KOPT-K1 (cell line): ENCODE results near the gene CD55.

ENCODE experiments used
- H3K27ac ChIP-seq: fragments of 200-600 bp; sonication (generic); 2 replicates; pipeline ENCODE4 v1.5.1; 2016; ENCODE audit warnings: antibody characterized with exemption, mild to moderate bottlenecking, low read depth, low read length; ENCODE audit not compliant: poor library complexity, severe bottlenecking
- H3K36me3 ChIP-seq: fragments of 200-600 bp; sonication (generic); 2 replicates; pipeline ENCODE4 v1.5.1; 2017; ENCODE audit warnings: antibody characterized with exemption, mild to moderate bottlenecking, low read length, moderate library complexity; ENCODE audit not compliant: insufficient read depth
- H3K9me3 ChIP-seq: fragments of 200-600 bp; sonication (generic); 2 replicates; pipeline ENCODE4 v1.5.1; 2017; ENCODE audit warnings: antibody characterized with exemption, low read length, mild to moderate bottlenecking; ENCODE audit not compliant: insufficient read depth, poor library complexity, severe bottlenecking

The CD55 gene

GRCh38 chr1:207355513-207356295, 34.2 kb downstream of the CD55 start:
- H3K27ac ChIP-seq = no peak overlapping the region
- no peaks in the 10 kb centered on the region for H3K36me3 ChIP-seq
- peaks cover 3% of the 10 kb centered on the region for H3K9me3 ChIP-seq

- Histone ChIP-seq H3K36me3 (no peaks in the 10 kb centered on the region), H3K27ac (no peak overlapping the region), H3K9me3 (no peaks in the 10 kb centered on the region)
These were observed 39.6 kb downstream of the CD55 start for GRCh38 chr1:207361029-207361428.

DNA sequence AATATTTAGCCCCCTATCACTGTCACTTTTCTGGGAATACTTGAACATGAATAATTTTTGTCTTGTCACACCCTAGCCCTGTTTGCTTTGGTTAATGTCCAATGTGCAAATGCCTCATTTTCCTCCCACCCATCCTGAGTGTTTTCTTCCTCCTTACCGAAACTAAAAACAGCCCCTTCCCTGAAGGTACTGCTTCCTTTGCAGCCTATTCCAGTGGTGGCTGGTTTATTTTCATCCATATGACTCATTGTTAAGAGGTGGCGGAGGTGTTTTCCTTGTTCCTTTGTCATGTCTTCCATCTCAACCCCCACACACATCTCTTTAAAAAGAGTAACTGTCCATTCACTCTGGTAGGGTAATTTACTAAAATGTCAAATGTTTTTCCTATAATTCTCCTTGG, 40.4 kb downstream of the CD55 start:
- no peaks in the 10 kb centered on the region for H3K36me3 ChIP-seq
- H3K9me3 ChIP-seq = no peaks in the 10 kb centered on the region
- H3K27ac ChIP-seq = no peak overlapping the region

DNA sequence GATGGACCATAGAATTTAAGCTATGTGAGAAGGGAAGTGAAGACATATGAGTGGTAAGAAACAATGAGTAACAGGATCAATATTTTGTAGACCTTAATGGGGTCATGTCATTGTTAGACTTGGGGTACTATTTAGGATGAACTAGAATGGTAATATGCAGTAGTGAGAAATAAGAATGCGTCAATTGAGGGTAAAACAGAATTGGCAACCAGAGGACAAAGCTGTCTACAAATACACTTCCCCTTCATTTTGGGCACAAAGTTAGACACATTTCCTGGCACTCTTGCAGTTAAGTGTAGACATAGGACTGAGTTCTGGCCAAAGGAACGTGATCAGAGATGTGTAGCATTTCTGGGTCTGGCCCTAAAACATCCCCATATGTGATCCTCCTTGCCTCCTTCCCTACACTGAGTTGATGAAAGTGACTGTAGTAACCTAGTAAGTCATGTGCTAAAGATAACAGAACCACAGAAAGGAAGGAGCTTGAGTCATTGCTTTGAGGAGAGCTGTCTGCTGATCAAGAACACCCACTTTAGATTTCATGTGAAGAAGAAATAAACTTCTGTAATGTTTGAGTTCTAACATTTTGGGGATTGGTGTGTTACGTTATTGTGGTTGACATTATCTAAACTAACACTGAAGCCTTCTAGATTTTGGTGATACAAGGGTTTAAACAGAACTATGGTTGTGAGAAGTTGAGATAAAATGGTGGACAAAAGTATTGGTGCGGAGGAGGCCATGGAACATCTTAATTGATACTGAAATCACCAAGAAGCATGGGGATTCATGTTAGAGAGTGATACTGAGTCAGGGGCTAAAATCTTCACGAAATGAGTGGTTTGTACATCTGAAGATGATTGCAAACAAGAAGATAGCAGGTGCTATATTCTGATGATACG, 41.7 kb downstream of the CD55 start:
- Histone ChIP-seq H3K36me3 (no peaks in the 10 kb centered on the region), H3K9me3 (no peaks in the 10 kb centered on the region), H3K27ac (no peak overlapping the region)

DNA sequence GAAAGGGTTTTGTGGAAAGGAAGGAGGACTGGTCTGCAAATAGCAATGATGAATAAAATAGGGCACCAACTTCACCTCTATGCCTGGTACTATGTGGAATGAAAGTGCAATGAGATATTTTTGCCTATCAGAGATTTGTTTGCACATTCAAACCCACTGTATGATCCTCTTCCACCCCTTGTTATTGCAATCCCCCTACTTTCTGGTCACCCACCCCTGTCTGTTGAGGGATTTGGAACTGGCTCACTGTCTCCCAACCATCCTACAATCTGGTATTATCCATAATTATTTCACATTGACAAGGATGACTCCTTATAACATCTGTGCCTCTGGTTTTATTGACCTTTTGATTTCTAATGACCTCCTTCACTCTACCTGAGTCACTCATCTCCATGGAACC, 42.4 kb downstream of the CD55 start:
- no peak overlapping the region for H3K27ac ChIP-seq

DNA sequence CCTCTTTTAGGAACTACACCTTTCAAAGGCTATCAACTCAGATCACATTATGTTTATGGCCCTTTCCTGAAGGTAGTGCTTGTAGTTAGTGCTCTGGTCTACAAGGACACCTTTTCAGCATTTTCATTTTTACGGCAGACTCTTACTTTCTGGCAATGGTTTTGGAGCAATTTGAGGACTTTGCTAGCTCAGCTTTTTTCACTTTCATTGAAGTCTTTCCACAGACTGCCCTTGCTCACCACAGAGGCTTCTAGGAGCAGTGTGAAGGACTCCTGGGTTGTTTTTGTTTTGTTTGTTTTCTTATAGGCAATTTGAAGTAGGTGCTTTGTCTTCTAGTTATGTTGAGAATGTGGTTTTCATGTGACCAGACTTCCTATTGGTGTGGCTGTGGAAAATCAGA, 43.1 kb downstream of the CD55 start:
- Histone ChIP-seq H3K9me3 (peaks cover 4% of the 10 kb centered on the region), H3K27ac (no peak overlapping the region), H3K36me3 (no peaks in the 10 kb centered on the region)

More for the DNA sequence above, 42.4 kb downstream of the CD55 start:
- Histone ChIP-seq H3K36me3 (no peaks in the 10 kb centered on the region), H3K9me3 (no peaks in the 10 kb centered on the region)

DNA sequence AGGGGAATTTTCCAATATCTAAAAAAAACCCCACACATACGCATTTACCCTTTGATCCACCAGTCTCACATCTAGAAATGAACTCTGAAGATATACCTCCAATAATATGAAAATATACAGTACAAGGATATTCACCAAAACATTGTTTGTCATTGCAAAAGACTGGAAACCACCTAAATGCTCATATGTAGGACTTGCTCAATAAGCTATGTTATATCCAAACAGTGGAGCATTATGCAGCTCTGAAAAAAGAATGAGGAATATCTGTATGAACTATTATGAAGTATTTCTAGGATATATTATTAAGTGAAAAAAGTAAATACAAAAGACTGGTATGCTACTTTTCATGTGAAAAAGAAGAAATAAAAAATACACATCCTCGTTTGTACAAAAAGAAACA, 43.6 kb downstream of the CD55 start:
- Histone ChIP-seq H3K9me3 (peaks cover 4% of the 10 kb centered on the region), H3K27ac (no peak overlapping the region), H3K36me3 (no peaks in the 10 kb centered on the region)

- Histone ChIP-seq H3K27ac (no peak overlapping the region), H3K36me3 (no peaks in the 10 kb centered on the region), H3K9me3 (peaks cover 4% of the 10 kb centered on the region)
These were observed 44.5 kb downstream of the CD55 start for GRCh38 chr1:207366022-207366421.

DNA sequence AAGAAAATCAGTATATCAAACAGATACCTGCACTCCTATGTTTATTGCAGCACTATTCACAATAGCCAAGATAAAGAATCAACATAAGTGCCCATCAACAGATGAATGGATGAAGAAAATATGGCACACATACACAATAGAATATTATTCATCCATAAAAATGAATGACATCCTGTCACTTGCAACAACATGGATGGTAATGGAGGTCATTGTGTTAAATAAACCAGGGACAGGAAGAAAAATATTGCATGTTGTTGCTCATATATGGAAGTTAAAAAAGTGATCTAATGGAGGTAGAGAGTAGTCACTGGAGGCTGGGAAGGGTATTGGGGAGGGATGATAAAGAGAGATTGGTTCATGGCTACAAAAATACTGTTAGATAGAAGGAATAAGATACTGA, 67.2 kb downstream of the CD55 start:
- no peak overlapping the region for H3K27ac ChIP-seq
- H3K36me3 ChIP-seq = no peaks in the 10 kb centered on the region
- no peaks in the 10 kb centered on the region for H3K9me3 ChIP-seq

DNA sequence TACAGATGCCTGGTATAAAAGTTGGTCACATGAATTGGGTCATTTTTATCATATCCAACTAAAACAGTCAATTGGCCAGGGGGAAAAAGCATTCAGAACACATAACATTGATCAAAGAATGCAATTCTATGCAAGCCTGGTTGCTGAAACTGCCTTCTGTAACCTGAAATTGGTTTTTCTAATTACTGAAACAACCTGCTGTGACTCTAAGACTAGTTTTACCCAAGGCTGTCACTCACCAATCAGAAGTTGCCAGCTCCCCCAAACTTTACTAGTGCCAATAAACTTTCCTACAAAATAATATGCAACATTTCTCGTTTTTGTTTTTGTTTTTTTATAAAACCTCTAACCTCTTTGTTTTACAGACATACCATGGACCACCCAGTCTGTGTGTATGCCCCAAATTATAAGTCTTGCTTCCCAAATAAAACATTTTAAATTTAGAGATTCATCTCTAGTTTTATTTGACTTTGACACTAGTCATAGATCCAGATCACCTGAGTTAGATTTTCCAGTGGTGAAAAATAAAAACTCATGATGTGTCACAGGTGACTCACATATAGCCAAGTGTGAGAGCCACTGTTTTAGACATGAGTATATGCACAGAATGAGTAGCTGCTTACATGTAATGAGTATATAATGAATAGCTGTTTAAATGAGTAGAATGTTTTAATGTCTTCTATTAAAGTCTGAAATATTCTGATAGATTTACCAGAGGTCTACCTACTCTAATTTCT, 68.4 kb downstream of the CD55 start:
- H3K36me3 ChIP-seq = no peaks in the 10 kb centered on the region
- H3K9me3 ChIP-seq = no peaks in the 10 kb centered on the region
- H3K27ac ChIP-seq = no peak overlapping the region

GRCh38 chr1:207393610-207394009, 72.1 kb downstream of the CD55 start:
- H3K36me3 ChIP-seq = no peaks in the 10 kb centered on the region
- no peak overlapping the region for H3K27ac ChIP-seq
- no peaks in the 10 kb centered on the region for H3K9me3 ChIP-seq

- H3K36me3 ChIP-seq = no peaks in the 10 kb centered on the region
- H3K9me3 ChIP-seq = no peaks in the 10 kb centered on the region
- H3K27ac ChIP-seq = no peak overlapping the region
These were observed 74.8 kb downstream of the CD55 start for GRCh38 chr1:207396168-207396746.

DNA sequence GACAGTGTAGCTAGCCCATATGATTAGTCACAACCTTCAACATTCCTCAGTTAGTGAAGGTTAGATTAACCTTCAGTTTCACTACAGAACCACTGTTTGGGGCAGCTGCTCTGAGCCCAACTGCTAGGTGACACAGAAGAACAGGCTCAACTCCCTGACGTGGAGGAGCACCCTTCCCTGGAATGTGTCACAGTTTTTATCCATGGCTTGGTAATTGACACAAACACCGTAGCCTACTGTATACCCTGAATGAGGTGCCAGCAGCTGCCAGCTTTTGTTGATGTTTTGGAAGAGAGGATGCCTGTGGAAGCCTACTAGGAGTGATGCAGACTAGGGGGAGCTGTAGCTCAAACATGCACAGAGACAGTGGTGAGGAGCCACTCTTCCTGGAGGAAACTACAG, 76.0 kb downstream of the CD55 start:
- no peaks in the 10 kb centered on the region for H3K36me3 ChIP-seq
- H3K9me3 ChIP-seq = no peaks in the 10 kb centered on the region
- no peak overlapping the region for H3K27ac ChIP-seq

DNA sequence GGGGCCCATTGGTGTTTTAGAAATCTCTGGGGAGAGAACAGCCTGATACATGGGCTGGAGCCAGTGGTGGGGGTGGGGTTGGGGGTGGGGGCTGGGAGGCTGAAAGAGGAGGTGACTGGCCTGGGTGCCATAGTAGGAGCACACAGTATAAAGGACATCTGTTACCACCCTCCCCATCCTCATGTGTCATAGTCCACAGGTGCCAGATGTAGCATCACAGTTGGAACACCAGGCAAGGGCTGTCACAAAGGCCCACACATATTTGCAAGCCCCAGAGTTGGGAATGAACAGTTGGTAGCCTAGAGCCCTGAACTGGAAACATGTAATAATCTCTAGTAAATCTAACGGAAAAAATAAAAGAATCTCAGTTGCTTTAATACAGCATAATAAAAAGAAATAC, 77.5 kb downstream of the CD55 start:
- no peaks in the 10 kb centered on the region for H3K36me3 ChIP-seq
- no peaks in the 10 kb centered on the region for H3K9me3 ChIP-seq
- H3K27ac ChIP-seq = no peak overlapping the region

- Histone ChIP-seq H3K27ac (no peak overlapping the region), H3K9me3 (no peaks in the 10 kb centered on the region)
These were observed 80.1 kb downstream of the CD55 start for GRCh38 chr1:207401578-207401977.

More at GRCh38 chr1:207401578-207401977, 80.1 kb downstream of the CD55 start:
- H3K36me3 ChIP-seq = no peaks in the 10 kb centered on the region
